Endometrial microvascular endothelial cells (primary cell): Measurements from ENCODE around the gene ATG14. TPM values are rescaled to one million over a fixed set of nuclear protein-coding genes. Genes with fewer than 3 reads are reported as not detected.

Source experiments
- in situ Hi-C: cut with HindIII; loops from 2 replicates; pipeline ENCODE4 v1.10.0; 2017; ENCODE audit warnings: low sequenced_read_pairs, low pct_unique_long_range_greater_than_20kb; ENCODE audit errors: inconsistent ontology term
- total RNA-seq: library from RNA; depleted of rRNA; stranded (reverse); fragments of >200 nt; gene quantifications from one replicate; pipeline ENCODE4 v1.2.3, GENCODE V29; 2015; ENCODE audit errors: inconsistent ontology term

ATG14 gene
- total RNA-seq, 1 donor from 2014 or later = 7.4 TPM

DNA sequence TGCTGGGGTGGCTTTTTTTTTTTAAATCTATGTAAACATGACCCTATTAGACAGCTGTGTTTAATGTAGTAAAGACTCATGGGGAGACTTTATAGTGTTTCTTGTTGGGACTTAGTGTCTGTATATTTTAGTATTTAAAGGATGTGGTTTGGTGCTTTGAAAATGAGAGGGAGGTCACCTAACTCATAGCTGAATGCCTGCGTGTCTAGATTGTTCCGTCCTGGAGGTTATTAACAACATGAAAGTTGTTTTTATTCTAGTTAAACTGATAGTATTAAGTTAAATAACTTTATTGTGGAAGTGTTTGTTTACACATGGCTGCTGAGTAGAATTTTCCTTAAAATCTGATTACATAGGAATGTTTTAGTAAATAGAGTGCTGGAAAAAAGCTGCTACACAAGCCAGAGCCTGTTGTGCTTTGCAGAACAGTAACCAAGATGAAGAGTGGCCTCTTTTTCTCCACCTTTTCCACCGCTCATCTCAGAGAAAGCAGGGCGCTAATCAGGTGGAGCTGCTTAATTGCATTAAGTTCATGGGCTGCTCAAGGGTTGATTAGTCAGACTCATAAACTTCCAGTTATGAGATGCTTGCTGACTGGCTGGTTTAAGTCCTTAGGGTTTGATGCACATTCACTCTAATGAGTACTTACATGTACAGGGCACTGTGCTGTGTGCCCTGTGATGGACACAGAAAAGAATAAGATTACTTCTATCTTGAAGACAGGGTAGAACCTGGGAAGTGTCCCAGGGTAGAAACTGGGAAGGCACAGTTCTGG is 77.7 kb downstream of the ATG14 start:
- in situ Hi-C loops = no loop called here

DNA sequence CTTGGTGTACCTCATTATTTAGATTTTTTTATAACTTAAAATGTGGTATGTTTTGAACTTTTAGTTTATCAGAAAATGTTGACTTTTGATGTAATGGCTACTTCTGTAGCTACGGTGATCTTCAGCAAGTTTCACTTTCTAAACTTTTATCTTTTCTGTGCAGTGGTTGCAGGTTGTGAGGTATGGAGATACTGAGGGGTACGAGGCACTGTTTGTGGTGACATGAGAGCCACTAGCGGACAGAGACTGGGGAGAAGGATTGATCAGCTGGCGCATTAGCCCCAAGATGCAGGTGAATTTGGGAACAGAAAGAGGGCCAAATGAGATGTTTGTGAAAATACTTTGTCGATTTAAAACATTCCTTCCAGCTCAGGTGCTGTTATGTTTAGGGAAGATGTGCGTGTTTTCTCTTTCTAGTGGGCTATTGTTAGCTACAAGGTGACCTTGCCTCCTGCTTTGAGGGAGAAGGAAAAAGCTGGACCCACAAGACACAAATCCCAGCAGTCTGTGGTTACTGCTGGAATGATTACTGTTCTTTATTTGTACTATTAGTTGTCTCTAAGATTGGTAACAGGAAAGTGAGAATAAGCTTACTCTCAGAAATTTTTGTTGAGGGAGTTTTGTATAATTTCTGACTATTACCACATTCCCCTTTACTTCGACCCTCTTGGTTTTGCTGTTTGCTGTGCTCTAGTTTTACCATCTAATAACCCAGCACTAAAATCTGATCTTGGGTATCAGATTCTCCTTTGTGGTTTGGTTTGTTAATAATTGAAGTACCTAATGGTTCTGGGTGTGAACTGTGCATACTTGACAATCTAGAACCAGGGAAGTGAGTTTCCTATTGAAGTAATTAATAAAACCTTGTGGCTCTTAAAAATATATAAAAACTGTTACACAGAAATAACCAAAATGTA is 78.7 kb downstream of the ATG14 start:
- in situ Hi-C loops = no loop called here

- in situ Hi-C loops = no loop called here
Observed at GRCh38 chr14:55329999-55330710, 81.5 kb downstream of the ATG14 start.

GRCh38 chr14:55328317-55328716 is 83.3 kb downstream of the ATG14 start:
- in situ Hi-C loops = no loop called here

GRCh38 chr14:55327179-55327578 is 84.5 kb downstream of the ATG14 start:
- in situ Hi-C loops = no loop called here

DNA sequence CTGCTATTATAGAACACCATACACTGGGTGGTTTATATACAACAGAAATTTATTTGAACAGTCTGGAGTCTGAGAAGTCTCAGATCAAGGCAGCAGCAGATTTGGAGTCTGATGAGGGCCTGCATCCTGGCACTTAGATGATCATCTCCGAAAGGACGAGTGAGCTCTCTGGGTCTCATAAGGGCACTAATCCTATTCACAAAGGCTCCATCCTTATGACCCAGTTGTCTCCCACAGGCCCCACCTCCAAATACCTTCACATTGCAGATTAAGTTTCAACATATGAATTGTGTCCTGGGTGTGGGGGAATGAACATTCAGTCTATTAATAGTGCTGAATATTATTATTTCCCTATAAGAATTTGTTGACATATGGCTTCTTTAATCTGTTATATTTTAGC is 86.8 kb downstream of the ATG14 start:
- in situ Hi-C loops = no loop called here

- in situ Hi-C loops = no loop called here
Observed at GRCh38 chr14:55323910-55324309, 87.7 kb downstream of the ATG14 start.

DNA sequence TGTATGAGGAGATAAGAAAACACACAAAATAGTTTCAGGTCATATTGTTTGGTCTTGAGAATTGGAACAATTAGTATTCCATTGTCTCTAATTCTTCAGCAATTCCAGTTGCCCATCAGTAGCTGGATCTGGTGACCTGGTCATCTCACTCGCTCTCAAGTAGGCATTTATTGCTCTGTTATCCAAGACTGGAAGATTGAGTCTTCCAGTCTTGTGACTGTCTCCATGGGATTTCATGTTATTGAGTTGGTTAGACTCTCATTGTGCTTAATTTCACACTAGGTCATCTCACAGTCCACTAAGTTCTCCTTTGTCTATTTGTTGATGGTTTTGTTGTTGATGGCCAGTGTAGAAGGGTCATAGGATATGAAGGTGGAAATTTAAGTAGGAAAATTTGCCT is 92.9 kb downstream of the ATG14 start:
- in situ Hi-C loops = no loop called here

DNA sequence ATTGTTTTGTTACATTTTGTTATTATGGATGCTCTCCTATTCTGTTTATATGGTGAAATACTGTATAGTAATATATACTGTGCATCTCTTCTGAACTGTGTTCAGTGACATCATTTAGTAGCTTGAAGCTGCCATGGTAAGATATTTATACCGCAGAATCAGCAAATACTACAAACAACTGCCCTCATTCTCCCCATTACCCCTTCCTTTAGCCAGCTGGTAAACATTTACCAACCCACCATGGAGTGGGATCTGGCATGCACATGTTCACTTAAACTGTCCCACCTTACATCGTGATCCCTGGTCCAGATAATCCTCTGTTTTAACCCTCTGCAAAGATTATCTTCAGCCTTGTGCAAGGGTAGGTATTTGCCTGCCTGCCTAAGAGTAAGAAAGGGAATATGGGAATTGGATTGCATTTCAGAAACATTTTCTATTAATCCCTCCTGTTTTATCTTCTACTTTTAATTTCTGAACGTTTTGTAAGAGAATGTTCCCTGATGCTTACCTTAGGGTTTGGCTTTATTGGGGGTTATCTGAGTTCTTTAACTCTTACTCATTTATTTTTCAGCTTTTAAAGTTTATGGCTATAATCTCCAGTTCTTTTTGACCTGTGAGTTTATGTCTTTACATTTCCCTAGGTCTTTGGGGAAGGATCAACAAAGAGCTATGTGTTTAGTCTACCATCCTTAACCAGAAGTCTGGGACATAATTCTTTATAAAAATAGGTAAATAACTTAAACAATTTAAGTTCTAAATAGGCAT is 93.9 kb downstream of the ATG14 start:
- in situ Hi-C loops = no loop called here

DNA sequence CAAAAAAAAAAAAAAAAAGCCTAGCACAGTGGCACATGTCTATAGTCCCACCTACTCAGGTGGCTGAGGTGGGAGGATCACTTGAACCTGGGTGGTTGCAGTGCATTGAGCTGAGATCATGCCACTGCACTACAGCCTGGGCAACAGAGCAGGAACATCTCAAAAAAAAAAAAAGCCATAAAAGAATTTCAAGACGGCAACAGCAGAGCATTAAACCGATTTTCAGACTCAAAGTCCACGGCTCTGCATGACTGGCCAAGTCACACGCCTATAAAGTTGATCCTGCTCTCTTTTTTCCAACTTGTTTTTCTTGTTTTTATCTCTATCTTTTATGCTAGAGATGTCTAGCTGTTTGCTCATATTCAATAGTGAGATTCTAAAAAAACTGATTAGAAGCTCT is 95.1 kb downstream of the ATG14 start:
- in situ Hi-C loops = no loop called here

Other genes starting within 250 kb of the ATG14 start
- 62.4 TPM for gene DLGAP5, start 220.2 kb downstream of the ATG14 start, total RNA-seq
- gene FBXO34, start 140.4 kb downstream of the ATG14 start, total RNA-seq = 16.5 TPM
- gene TBPL2, start 28.8 kb upstream of the ATG14 start, total RNA-seq = not detected
- 84.7 TPM for gene KTN1, start 168.4 kb upstream of the ATG14 start, total RNA-seq